Esophagus squamous epithelium (tissue), 5 donors: ENCODE data around the gene PNMA6F. TPM values are rescaled to one million over a fixed set of nuclear protein-coding genes. Genes with fewer than 3 reads are reported as not detected.
"Not testable (repeated sequence)": the region's sequence is repeated elsewhere in the genome, so short reads cannot be mapped to it uniquely, and the experiment has no call there.

Source experiments
- DNase-seq: peaks from one replicate; lab custom pipeline; 2025; lab: John Stamatoyannopoulos, UW
- H3K27ac ChIP-seq, 4 donors: fragments of 200-600 bp; sonication (generic); one replicate each; pipeline ENCODE4 v1.5.1; 2016 to 2019; ENCODE audit warnings: mild to moderate bottlenecking in 1 of 4
- H3K27me3 ChIP-seq, 4 donors: fragments of 200-600 bp; sonication (generic); 1 replicate in 3 of 4; 2 replicates in 1 of 4; pipeline versions ENCODE4 v1.5.1 to v1.6.0; 2017 to 2021; ENCODE audit warnings: antibody characterized with exemption in 1 of 4
- H3K36me3 ChIP-seq, 3 donors: fragments of 200-600 bp; sonication (generic); one replicate each; pipeline ENCODE4 v1.5.1; 2016 to 2019
- H3K4me1 ChIP-seq, 3 donors: fragments of 200-600 bp; sonication (generic); one replicate each; pipeline ENCODE4 v1.5.1; 2017 to 2019
- H3K4me3 ChIP-seq, 4 donors: fragments of 200-600 bp; sonication (generic); 1 replicate in 3 of 4; 2 replicates in 1 of 4; pipeline ENCODE4 v1.5.1; 2016 to 2019; ENCODE audit warnings: mild to moderate bottlenecking in 2 of 4, moderate library complexity in 1 of 4
- H3K9me3 ChIP-seq, 3 donors: fragments of 200-600 bp; sonication (generic); one replicate each; pipeline ENCODE4 v1.5.1; 2016 to 2019
- POLR2A ChIP-seq, 4 donors: fragments of 450-650 bp; IDR thresholded peaks; one replicate each; pipeline ENCODE4 v1.6.1; 2017; ENCODE audit warnings: antibody characterized with exemption in 4 of 4, mild to moderate bottlenecking in 4 of 4, moderate library complexity in 3 of 4
- WGBS, 2 donors: methylation state at CpG; one replicate each; pipeline ENCODE4 v1.1.5; 2018; 5-methylcytosine and 5-hydroxymethylcytosine counted together
- intact Hi-C: fragments of 100-400 bp; cut with DNase I; formaldehyde crosslinking; loops from one replicate; pipeline ENCODE4 v1.15.0; 2022
- total RNA-seq, 4 donors: library from RNA; depleted of rRNA; stranded (reverse); fragments of >200 nt; gene quantifications; one replicate each; pipeline ENCODE4 v1.1.0, GENCODE V29; 2016
- TF ChIP-seq, protein P1 (sequence below), 6 experiments: fragments of 450-650 bp in 4 of 6; fragments of 200-600 bp in 2 of 6; sonication (generic) in 2 of 6; IDR thresholded peaks; one replicate each; pipeline ENCODE4 v1.5.1; 2016 to 2019; ENCODE audit warnings: antibody characterized with exemption in 6 of 6, mild to moderate bottlenecking in 4 of 6, moderate library complexity in 4 of 6
- donor health status: DM: yes; HTN: yes; CAD: no.

PNMA6F gene
- total RNA-seq, 4 donors from 2014 or later: not detected

DNA sequence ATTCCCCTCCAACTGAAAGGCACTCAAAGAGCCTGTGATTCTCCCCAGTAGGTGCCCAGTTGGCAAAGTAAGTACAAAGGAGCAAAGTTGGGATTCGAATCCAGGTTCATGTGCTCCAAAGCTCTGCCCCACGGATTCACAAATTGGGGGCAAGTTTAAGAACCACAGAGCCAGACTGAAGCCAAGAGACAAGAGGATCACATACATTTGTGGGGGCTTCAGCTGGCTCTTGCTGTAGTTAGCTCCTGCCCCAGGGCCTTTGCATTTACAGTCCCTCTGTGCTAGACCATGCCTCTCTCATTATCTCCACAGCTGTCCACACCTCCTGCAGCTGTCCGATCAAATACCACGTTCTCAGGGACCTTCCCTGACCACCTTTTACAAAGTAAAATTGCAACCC is 18.8 kb downstream of the PNMA6F start:
- intact Hi-C loops: no loop called here
- H3K27ac ChIP-seq: no peak overlapping the region
- no peak overlapping the region for H3K4me3 ChIP-seq
- 51 to 62% methylated on average over 2 to 4 of the region's 4 CpGs for WGBS, 2 donors
- H3K4me1 ChIP-seq: no peaks in the 10 kb centered on the region
- no peaks in the 10 kb centered on the region for H3K27me3 ChIP-seq
- no peaks in the 10 kb centered on the region for H3K36me3 ChIP-seq
- H3K9me3 ChIP-seq: no peaks in the 10 kb centered on the region
- DNase-seq: no peak
- TF ChIP-seq, protein P1, sequence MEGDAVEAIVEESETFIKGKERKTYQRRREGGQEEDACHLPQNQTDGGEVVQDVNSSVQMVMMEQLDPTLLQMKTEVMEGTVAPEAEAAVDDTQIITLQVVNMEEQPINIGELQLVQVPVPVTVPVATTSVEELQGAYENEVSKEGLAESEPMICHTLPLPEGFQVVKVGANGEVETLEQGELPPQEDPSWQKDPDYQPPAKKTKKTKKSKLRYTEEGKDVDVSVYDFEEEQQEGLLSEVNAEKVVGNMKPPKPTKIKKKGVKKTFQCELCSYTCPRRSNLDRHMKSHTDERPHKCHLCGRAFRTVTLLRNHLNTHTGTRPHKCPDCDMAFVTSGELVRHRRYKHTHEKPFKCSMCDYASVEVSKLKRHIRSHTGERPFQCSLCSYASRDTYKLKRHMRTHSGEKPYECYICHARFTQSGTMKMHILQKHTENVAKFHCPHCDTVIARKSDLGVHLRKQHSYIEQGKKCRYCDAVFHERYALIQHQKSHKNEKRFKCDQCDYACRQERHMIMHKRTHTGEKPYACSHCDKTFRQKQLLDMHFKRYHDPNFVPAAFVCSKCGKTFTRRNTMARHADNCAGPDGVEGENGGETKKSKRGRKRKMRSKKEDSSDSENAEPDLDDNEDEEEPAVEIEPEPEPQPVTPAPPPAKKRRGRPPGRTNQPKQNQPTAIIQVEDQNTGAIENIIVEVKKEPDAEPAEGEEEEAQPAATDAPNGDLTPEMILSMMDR (IDR thresholded peaks at IDR 0.05): no peak
- TF ChIP-seq POLR2A (IDR thresholded peaks at IDR 0.05): no peak

DNA sequence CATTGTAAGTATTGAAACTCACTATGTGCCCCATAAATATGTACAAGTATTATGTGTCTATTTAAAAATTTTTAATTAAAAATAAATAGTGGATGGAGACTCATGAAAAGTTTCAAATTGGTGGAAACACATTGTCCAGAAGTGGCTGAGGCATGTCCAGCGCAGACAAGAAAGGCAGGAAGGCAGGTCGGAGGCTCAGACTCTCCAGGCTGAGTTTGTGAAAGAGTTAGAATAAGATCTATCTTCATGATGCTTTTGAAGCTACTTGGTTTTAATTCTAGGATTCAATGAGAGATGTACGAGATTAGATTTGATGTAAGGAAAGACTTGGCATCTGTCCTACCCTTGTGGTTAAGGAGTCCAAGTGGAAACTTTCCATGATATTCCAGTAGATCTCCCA is 19.8 kb downstream of the PNMA6F start:
- TF ChIP-seq, protein P1 (IDR thresholded peaks at IDR 0.05): no peak
- TF ChIP-seq POLR2A (IDR thresholded peaks at IDR 0.05): no peak
- DNase-seq: no peak
- Histone ChIP-seq H3K36me3 (no peaks in the 10 kb centered on the region), H3K27me3 (no peaks in the 10 kb centered on the region), H3K4me3 (no peak overlapping the region), H3K27ac (no peak overlapping the region), H3K4me1 (no peaks in the 10 kb centered on the region), H3K9me3 (no peaks in the 10 kb centered on the region)
- intact Hi-C loops: no loop called here
- 65 to 71% methylated on average over 3 of the region's 3 CpGs for WGBS, 2 donors

DNA sequence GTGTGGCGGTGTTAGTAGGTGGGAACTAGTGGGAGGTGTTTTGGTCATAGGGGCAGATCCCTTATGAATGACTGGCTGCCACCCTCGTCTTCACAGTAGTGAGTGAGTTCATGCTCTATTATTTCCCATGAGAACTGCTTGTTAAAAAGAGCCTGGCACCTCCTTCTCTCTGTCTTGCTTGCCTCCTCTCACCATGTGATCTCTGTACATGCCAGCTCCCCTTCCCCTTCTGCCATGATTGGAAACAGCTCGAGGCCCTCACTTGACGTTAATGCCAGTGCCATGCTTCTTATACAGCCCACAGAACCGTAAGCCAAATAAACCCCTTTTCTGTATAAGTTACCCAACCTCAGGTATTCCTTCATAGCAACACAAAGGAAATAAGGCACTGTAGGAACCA is 21.7 kb downstream of the PNMA6F start:
- Histone ChIP-seq H3K36me3 (no peaks in the 10 kb centered on the region), H3K4me3 (no peak overlapping the region), H3K9me3 (no peaks in the 10 kb centered on the region), H3K27me3 (no peaks in the 10 kb centered on the region), H3K27ac (no peak overlapping the region), H3K4me1 (no peaks in the 10 kb centered on the region)
- no peak for DNase-seq
- intact Hi-C loops: no loop called here
- 44 to 59% methylated on average over 4 to 5 of the region's 5 CpGs for WGBS, 2 donors
- TF ChIP-seq, protein P1 (IDR thresholded peaks at IDR 0.05): no peak
- TF ChIP-seq POLR2A (IDR thresholded peaks at IDR 0.05): no peak

DNA sequence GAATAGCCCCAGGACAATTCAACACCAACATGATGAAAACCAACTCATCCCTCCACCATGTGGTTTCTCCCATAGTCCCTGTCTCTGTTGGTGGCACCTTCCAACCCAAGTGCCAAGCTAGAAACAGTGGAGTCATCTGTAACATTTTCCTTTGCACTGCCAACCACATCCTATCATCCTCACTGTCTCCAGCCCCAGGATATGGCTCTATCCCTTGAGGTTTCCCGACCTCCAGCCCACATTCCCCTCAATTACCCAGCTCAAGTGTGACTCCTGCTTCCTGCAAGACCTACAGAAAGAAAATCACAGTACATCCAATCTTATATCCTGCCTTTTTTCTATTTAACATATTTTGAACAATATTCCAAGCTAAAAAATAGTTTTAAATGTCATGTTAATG is 24.2 kb downstream of the PNMA6F start:
- no peak for DNase-seq

DNA sequence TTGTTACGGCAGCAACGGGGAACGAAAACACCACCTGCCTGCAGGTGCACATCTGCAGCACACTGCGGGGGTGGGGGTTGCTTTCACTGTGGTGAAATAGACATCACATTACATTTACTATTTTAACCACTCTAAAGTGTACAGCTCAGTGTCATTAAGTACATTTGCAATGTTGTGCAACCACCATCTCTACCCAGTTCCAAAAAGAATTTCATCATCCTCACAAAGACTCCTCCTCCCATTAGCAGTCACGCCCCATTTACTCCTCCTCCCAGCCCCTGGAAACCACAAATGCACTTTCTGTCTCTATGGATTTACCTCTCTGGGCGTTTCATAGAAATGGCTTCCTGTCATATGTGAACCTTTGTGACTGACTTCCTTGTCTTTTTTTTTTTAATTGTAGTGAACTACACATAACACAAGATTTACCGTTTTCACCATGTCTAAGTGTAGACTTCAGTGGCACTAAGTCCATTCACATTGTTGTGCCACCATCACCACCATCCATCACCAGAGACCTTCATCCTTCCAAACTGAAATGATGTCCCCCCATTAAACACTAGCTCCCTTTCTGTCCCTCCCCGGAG is 28.0 kb downstream of the PNMA6F start:
- H3K27ac ChIP-seq, H3K9me3 ChIP-seq, H3K27me3 ChIP-seq, DNase-seq, H3K36me3 ChIP-seq, H3K4me1 ChIP-seq, H3K4me3 ChIP-seq, intact Hi-C loops: not testable (repeated sequence)
- WGBS, 2 donors: 32 to 49% methylated on average over 3 of the region's 8 CpGs

More for the DNA sequence above, 24.2 kb downstream of the PNMA6F start:
- Histone ChIP-seq H3K9me3 (no peaks in the 10 kb centered on the region), H3K36me3 (no peaks in the 10 kb centered on the region), H3K4me3 (no peak overlapping the region), H3K4me1 (no peaks in the 10 kb centered on the region), H3K27ac (no peak overlapping the region), H3K27me3 (no peaks in the 10 kb centered on the region)
- WGBS, 2 donors: 25 to 82% methylated on average over 1 of the region's 1 CpG
- intact Hi-C loops: no loop called here
- TF ChIP-seq, protein P1 (IDR thresholded peaks at IDR 0.05): no peak
- TF ChIP-seq POLR2A (IDR thresholded peaks at IDR 0.05): no peak

DNA sequence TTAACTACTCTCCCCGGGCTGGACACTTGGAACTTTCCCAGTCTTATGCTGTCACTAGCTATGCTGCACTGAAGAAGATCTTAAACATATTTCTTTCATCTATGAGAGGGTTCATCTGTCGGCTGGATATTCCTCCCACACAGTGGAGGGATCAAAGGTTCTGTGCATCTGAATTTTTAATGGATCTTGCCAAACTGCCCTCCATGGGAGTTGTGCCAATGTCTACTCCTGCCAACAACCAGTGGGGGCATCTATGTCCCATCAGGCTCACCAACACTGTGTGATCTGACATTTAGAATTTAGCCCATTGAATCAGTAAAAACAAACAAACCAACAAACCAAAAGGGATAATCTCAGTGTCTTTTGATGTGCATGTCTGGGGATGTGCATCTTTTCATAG is 32.8 kb downstream of the PNMA6F start:
- intact Hi-C loops: not testable (repeated sequence)

DNA sequence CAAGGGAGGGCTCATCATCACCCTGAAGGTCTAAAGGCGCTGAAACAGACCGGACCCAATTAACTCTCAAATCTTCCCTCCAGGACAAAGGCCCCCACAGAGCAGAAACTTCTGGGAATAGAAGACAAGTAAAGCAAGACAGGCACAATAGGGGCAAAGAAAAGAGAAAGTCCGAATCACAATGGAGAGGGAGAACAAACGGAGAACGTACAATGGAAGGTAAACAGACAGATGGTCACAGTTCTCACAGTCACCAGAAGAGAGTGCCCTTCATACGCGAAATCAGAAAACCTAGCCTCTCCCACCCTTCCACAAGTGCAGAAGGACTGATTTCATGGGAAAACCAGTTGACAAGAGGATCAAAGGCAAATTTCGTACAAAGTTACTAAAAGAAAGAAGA is 35.9 kb downstream of the PNMA6F start:
- no CpG with 5 or more reads among the region's 8 CpGs for WGBS, 2 donors

More for the DNA sequence above, 32.8 kb downstream of the PNMA6F start:
- WGBS, 2 donors: no CpG with 5 or more reads among the region's 2 CpGs
- not testable (repeated sequence) for H3K4me3 ChIP-seq, DNase-seq, H3K4me1 ChIP-seq, H3K27ac ChIP-seq, H3K27me3 ChIP-seq, H3K9me3 ChIP-seq, H3K36me3 ChIP-seq

DNA sequence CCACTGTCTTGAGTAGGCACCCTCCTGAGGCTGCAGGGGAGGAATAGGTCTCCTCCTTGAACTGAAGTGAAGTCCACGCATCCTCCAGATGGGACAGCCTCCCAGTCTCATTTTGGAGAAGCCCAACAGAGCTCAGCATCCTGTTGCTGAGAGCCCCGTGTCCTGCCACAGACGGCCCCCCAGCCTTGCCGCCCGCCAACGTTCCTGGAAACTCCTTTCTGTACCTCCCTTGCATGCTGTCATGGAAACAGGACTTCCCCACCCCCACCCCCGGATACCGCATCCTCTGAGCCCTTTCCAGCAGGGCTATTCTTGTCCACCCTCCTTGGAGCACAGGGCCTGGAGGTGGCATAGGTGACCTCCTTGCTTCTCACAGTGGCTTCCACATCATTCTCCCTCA is 37.6 kb downstream of the PNMA6F start:
- H3K27ac ChIP-seq, H3K36me3 ChIP-seq, H3K27me3 ChIP-seq, H3K9me3 ChIP-seq, H3K4me1 ChIP-seq, H3K4me3 ChIP-seq, DNase-seq, intact Hi-C loops: not testable (repeated sequence)
- no CpG with 5 or more reads among the region's 8 CpGs for WGBS, 2 donors

More for the DNA sequence above, 35.9 kb downstream of the PNMA6F start:
- H3K36me3 ChIP-seq, H3K4me1 ChIP-seq, H3K27me3 ChIP-seq, H3K27ac ChIP-seq, H3K4me3 ChIP-seq, intact Hi-C loops, H3K9me3 ChIP-seq, DNase-seq: not testable (repeated sequence)

DNA sequence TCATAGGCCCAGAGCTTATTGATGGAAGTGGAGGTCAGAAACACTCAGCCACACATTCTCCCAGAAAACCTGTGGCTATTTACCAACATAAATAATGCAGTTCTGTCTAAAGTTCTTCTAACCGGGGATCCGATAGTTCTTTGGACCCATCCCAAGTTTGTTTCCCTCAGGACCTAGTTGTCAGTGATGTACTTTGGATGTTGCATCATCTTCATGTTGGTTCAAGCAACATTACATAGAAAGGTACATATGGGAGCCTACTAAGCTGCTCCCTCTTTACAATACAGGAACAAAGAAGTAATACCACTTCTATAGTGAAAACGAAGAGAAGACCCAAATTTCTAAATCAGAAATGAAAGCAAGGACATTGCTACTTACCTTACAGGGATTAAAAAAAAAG is 39.8 kb downstream of the PNMA6F start:
- intact Hi-C loops: not testable (repeated sequence)
- WGBS, 2 donors: no CpG with 5 or more reads among the region's 3 CpGs

More for the DNA sequence above, 39.8 kb downstream of the PNMA6F start:
- not testable (repeated sequence) for H3K36me3 ChIP-seq, H3K27ac ChIP-seq, H3K27me3 ChIP-seq, DNase-seq, H3K9me3 ChIP-seq, H3K4me1 ChIP-seq, H3K4me3 ChIP-seq
